Osteoblast (primary cell): Measurements from ENCODE around the gene MYO3B. TPM values are rescaled to one million over a fixed set of nuclear protein-coding genes. Genes with fewer than 3 reads are reported as not detected.

Experiments
- DNase-seq: peaks from one replicate; pipeline ENCODE4 v3.0.0; 2011; ENCODE audit warnings: low spot score, mixed read lengths; ENCODE audit not compliant: insufficient read length; ENCODE audit errors: missing footprints
- H2AFZ ChIP-seq: 2 replicates; pipeline ENCODE4 v1.6.0; 2011; ENCODE audit warnings: mild to moderate bottlenecking, low read length
- H3K27ac ChIP-seq: 2 replicates; pipeline ENCODE4 v1.5.1; 2011; ENCODE audit warnings: mild to moderate bottlenecking, low read depth, low read length, moderate library complexity
- H3K27me3 ChIP-seq: 2 replicates; pipeline ENCODE4 v1.6.0; 2012; ENCODE audit warnings: mild to moderate bottlenecking, control low read depth, inconsistent platforms, low read length, moderate library complexity; ENCODE audit not compliant: insufficient read depth
- H3K36me3 ChIP-seq: 2 replicates; pipeline ENCODE4 v1.5.1; 2011; ENCODE audit warnings: mild to moderate bottlenecking, low read length, control low read depth, moderate library complexity; ENCODE audit not compliant: insufficient read depth
- H3K4me1 ChIP-seq: 2 replicates; pipeline ENCODE4 v1.5.1; 2011; ENCODE audit warnings: mild to moderate bottlenecking, low read length, control low read depth, moderate library complexity; ENCODE audit not compliant: insufficient read depth
- H3K4me2 ChIP-seq: 2 replicates; pipeline ENCODE4 v1.6.0; 2011; ENCODE audit warnings: mild to moderate bottlenecking, low read length; ENCODE audit not compliant: insufficient read depth
- H3K4me3 ChIP-seq: fragments of 200-600 bp; sonication (generic); 3 replicates; pipeline ENCODE4 v1.5.1; 2012; ENCODE audit warnings: mild to moderate bottlenecking, low read length, inconsistent platforms; ENCODE audit not compliant: insufficient read depth
- H3K79me2 ChIP-seq: 2 replicates; pipeline ENCODE4 v1.6.0; 2012; ENCODE audit warnings: mild to moderate bottlenecking, low read length, control low read depth, inconsistent platforms; ENCODE audit not compliant: insufficient read depth
- H3K9me3 ChIP-seq: 2 replicates; pipeline ENCODE4 v1.5.1; 2011; ENCODE audit warnings: low read depth, low read length, control low read depth
- H4K20me1 ChIP-seq: 2 replicates; pipeline ENCODE4 v1.6.0; 2012; ENCODE audit warnings: mild to moderate bottlenecking, low read length, control low read depth; ENCODE audit not compliant: insufficient read depth
- total RNA-seq: library from RNA; depleted of rRNA; stranded (reverse); fragments of >200 nt; gene quantifications from 2 replicates; pipeline ENCODE4 v1.2.3, GENCODE V29; 2012
- TF ChIP-seq, protein P1 (sequence below): IDR thresholded peaks from 2 replicates; pipeline ENCODE4 v1.5.1; 2011; ENCODE audit warnings: mild to moderate bottlenecking, low read depth, low read length, moderate library complexity; ENCODE audit errors: extremely low read depth

MYO3B gene
- total RNA-seq, 1 donor = 0.36 TPM

DNA sequence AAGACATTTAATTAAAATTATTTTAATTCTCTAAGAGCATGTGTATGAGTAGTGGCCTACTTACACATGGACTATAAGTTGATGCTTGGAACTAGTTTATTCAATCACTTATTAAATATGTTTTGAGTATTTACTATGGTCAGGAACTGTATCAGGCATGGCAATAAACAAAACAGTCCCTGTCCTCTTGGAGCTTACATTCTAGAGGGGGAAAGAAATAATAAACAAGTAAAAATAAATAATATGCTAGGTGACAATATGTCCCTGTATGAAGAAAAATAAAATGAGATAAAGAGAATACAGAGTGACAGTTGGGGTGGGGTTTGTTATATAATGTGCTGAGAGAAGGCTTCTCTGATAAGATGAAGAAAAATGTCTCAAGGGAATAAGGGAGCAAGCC is 74.5 kb downstream of the MYO3B start:
- H3K9me3 ChIP-seq = no peaks in the 10 kb centered on the region
- H3K79me2 ChIP-seq = no peaks in the 10 kb centered on the region
- H3K27me3 ChIP-seq = peaks cover 2% of the 10 kb centered on the region
- no peak overlapping the region for H3K4me2 ChIP-seq
- H3K4me1 ChIP-seq = no peaks in the 10 kb centered on the region
- no peak for DNase-seq
- no peaks in the 10 kb centered on the region for H4K20me1 ChIP-seq
- H3K36me3 ChIP-seq = no peaks in the 10 kb centered on the region
- no peak overlapping the region for H2AFZ ChIP-seq
- TF ChIP-seq, protein P1, sequence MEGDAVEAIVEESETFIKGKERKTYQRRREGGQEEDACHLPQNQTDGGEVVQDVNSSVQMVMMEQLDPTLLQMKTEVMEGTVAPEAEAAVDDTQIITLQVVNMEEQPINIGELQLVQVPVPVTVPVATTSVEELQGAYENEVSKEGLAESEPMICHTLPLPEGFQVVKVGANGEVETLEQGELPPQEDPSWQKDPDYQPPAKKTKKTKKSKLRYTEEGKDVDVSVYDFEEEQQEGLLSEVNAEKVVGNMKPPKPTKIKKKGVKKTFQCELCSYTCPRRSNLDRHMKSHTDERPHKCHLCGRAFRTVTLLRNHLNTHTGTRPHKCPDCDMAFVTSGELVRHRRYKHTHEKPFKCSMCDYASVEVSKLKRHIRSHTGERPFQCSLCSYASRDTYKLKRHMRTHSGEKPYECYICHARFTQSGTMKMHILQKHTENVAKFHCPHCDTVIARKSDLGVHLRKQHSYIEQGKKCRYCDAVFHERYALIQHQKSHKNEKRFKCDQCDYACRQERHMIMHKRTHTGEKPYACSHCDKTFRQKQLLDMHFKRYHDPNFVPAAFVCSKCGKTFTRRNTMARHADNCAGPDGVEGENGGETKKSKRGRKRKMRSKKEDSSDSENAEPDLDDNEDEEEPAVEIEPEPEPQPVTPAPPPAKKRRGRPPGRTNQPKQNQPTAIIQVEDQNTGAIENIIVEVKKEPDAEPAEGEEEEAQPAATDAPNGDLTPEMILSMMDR = no peak
- no peak overlapping the region for H3K27ac ChIP-seq
- no peak overlapping the region for H3K4me3 ChIP-seq

DNA sequence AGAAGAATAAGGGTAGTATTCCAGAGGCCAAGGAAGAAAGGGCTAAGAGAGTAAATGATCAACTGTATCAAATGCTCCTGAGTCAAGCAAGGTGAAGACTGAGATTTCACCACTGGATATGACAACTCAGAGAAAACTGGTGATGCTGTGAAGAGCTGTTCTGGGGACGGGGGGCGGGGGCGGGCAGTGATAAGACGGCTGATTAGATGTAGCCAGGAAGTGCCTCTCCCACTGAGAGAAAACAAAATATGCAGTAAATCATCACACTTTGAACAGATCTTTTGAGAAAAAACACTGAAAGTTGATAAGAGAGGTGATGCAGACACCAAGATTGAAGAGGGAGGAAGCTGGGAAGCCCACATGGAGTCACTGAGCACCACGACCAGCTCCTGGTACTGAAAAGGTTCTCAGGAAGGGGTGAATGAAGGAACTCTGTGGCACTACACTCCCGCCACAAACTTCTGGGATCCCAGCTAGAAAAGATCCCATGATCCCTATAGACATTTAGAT is 75.8 kb downstream of the MYO3B start:
- Histone ChIP-seq H3K4me2 (no peak overlapping the region), H3K36me3 (no peaks in the 10 kb centered on the region), H3K27me3 (peaks cover 2% of the 10 kb centered on the region), H3K4me1 (no peaks in the 10 kb centered on the region), H4K20me1 (no peaks in the 10 kb centered on the region), H3K9me3 (no peaks in the 10 kb centered on the region), H2AFZ (no peak overlapping the region), H3K4me3 (no peak overlapping the region), H3K27ac (no peak overlapping the region), H3K79me2 (no peaks in the 10 kb centered on the region)
- TF ChIP-seq, protein P1 = no peak
- DNase-seq = no peak

DNA sequence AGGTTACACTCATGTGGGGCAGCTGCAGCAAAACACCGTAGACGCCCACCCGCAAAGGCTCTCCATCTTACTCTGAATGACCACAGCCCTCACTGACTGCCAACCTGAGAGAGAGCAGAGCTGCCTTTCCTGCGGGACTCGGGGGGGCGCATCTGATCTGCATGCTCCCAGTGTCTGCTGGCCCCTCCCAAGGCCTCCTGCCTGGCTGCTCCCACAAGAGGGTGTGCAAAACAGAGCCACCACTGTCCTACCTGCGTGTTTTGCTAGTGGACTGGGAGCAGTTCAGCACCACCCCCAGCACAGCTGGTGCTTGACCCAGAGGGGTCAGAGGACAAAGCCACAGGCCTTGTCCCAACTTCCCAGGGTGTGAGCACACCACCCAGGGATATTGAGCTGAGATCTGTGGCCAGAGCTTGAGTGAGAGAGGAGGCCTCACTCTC is 76.4 kb downstream of the MYO3B start:
- H3K27me3 ChIP-seq = no peaks in the 10 kb centered on the region
- no peak overlapping the region for H3K4me3 ChIP-seq
- no peak overlapping the region for H3K4me2 ChIP-seq
- H2AFZ ChIP-seq = no peak overlapping the region
- H3K36me3 ChIP-seq = no peaks in the 10 kb centered on the region
- no peaks in the 10 kb centered on the region for H3K9me3 ChIP-seq
- H3K27ac ChIP-seq = no peak overlapping the region
- no peaks in the 10 kb centered on the region for H3K4me1 ChIP-seq
- no peak for DNase-seq
- TF ChIP-seq, protein P1 = no peak
- no peaks in the 10 kb centered on the region for H4K20me1 ChIP-seq
- H3K79me2 ChIP-seq = no peaks in the 10 kb centered on the region

DNA sequence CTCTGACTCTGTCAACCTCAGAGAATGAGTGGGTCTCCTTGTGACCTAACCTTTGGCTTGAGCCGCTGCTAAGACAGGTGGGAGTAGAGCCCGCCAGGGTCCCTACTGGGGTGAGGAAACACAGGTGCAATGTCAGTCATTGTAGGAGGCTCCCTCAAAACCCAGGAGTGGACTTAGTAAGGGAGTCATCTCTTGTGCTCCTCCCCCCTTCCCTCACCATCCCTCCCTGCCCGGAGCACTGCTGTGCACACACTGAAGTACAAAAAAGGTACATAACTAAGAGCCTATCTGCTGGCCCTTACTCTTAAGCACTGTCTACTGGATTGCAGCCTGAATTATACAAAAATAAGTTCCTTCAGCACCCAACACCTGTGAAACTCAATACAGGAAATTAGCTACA is 77.2 kb downstream of the MYO3B start:
- Histone ChIP-seq H3K79me2 (no peaks in the 10 kb centered on the region), H3K9me3 (no peaks in the 10 kb centered on the region), H2AFZ (no peak overlapping the region), H3K27ac (no peak overlapping the region), H3K4me2 (no peak overlapping the region), H3K36me3 (no peaks in the 10 kb centered on the region), H3K4me3 (no peak overlapping the region), H3K27me3 (no peaks in the 10 kb centered on the region), H4K20me1 (no peaks in the 10 kb centered on the region), H3K4me1 (no peaks in the 10 kb centered on the region)
- no peak for DNase-seq
- TF ChIP-seq, protein P1 = no peak
